HEK293 (cell line): ENCODE data around the gene TSC2.

Experiments
- CTCF ChIA-PET: fragments of 350-600 bp; formaldehyde crosslinking; extraction: SDS; loops from one replicate; lab custom pipeline; 2021; ENCODE audit warnings: antibody characterized with exemption; lab: Yijun Ruan, JAX
- POLR2A ChIA-PET: fragments of 300-600 bp; formaldehyde crosslinking; extraction: SDS; loops from one replicate; lab custom pipeline; 2020; ENCODE audit warnings: antibody characterized with exemption, inconsistent platforms; lab: Yijun Ruan, JAX
- H3K27ac ChIP-seq: fragments of 200-500 bp; sonication (Bioruptor generic); 2 replicates; pipeline ENCODE4 v1.5.1; 2014; ENCODE audit warnings: low read depth, low read length, control low read depth, inconsistent platforms; ENCODE audit errors: extremely low read depth
- H3K36me3 ChIP-seq, 2 experiments: fragments of 200-500 bp in 1 of 2; sonication (Bioruptor generic) in 1 of 2; 1 replicate in 1 of 2; 2 replicates in 1 of 2; pipeline ENCODE4 v1.5.1; 2014 to 2017; ENCODE audit warnings: inconsistent platforms in 2 of 2, low read length in 2 of 2; ENCODE audit not compliant: control insufficient read depth in 2 of 2, insufficient read depth in 1 of 2
- H3K4me1 ChIP-seq: fragments of 200-500 bp; sonication (Bioruptor generic); 2 replicates; pipeline ENCODE4 v1.5.1; 2014; ENCODE audit warnings: mild to moderate bottlenecking, low read length, inconsistent platforms; ENCODE audit not compliant: control insufficient read depth, insufficient read depth
- H3K4me3 ChIP-seq: 2 replicates; pipeline ENCODE4 v1.5.1; 2011; ENCODE audit warnings: low read depth, mild to moderate bottlenecking, control low read depth, low read length, moderate library complexity
- H3K9me3 ChIP-seq: fragments of 200-500 bp; sonication (Bioruptor generic); 2 replicates; pipeline ENCODE4 v1.5.1; 2014; ENCODE audit warnings: low read depth, low read length, inconsistent platforms; ENCODE audit not compliant: control insufficient read depth, insufficient read depth
- GLIS2 ChIP-seq: fragments of 450-650 bp; formaldehyde crosslinking; IDR thresholded peaks from 2 replicates; pipeline ENCODE4 v1.5.1; 2016; ENCODE audit warnings: missing biosample characterization, missing genetic modification characterization
- SALL2 ChIP-seq: fragments of 450-650 bp; formaldehyde crosslinking; IDR thresholded peaks from 2 replicates; pipeline ENCODE4 v1.5.0; 2017; ENCODE audit warnings: missing biosample characterization, mild to moderate bottlenecking, missing genetic modification characterization, borderline replicate concordance
- ZBTB8A ChIP-seq: fragments of 450-650 bp; formaldehyde crosslinking; IDR thresholded peaks from 2 replicates; pipeline ENCODE4 v1.5.1; 2016; ENCODE audit warnings: missing biosample characterization, missing genetic modification characterization
- ZFP69B ChIP-seq: fragments of 450-650 bp; formaldehyde crosslinking; IDR thresholded peaks from 2 replicates; pipeline ENCODE4 v1.5.1; 2016; ENCODE audit warnings: missing biosample characterization, missing genetic modification characterization
- ZNF223 ChIP-seq: fragments of 450-650 bp; formaldehyde crosslinking; IDR thresholded peaks from 2 replicates; pipeline ENCODE4 v1.5.1; 2016; ENCODE audit warnings: missing biosample characterization, missing genetic modification characterization
- ZNF280C ChIP-seq: fragments of 450-650 bp; formaldehyde crosslinking; IDR thresholded peaks from 2 replicates; pipeline ENCODE4 v1.5.1; 2016; ENCODE audit warnings: missing biosample characterization, missing genetic modification characterization
- ZNF473 ChIP-seq: fragments of 450-650 bp; formaldehyde crosslinking; IDR thresholded peaks from 2 replicates; pipeline ENCODE4 v1.5.1; 2017; ENCODE audit warnings: missing biosample characterization, missing genetic modification characterization
- ZNF544 ChIP-seq: fragments of 450-650 bp; formaldehyde crosslinking; IDR thresholded peaks from 2 replicates; pipeline ENCODE4 v1.5.0; 2017; ENCODE audit warnings: missing biosample characterization, missing genetic modification characterization
- ZNF555 ChIP-seq: fragments of 450-650 bp; formaldehyde crosslinking; conservative IDR thresholded peaks from 2 replicates; pipeline ENCODE4 v1.5.1; 2017; ENCODE audit warnings: missing biosample characterization, mild to moderate bottlenecking, missing genetic modification characterization, inconsistent platforms
- ZNF677 ChIP-seq: fragments of 450-650 bp; IDR thresholded peaks from 2 replicates; pipeline ENCODE4 v1.5.0; 2018; ENCODE audit warnings: missing biosample characterization, mild to moderate bottlenecking, missing genetic modification characterization, moderate library complexity
- ZNF76 ChIP-seq: fragments of 450-650 bp; formaldehyde crosslinking; IDR thresholded peaks from 2 replicates; pipeline ENCODE4; 2016; ENCODE audit warnings: low read depth, missing biosample characterization, missing genetic modification characterization, borderline replicate concordance
- ZSCAN4 ChIP-seq: fragments of 450-650 bp; formaldehyde crosslinking; IDR thresholded peaks from 2 replicates; pipeline ENCODE4 v1.5.1; 2017; ENCODE audit warnings: missing biosample characterization, missing genetic modification characterization
- TF ChIP-seq, protein P1 (sequence below): fragments of 450-650 bp; formaldehyde crosslinking; IDR thresholded peaks from 2 replicates; pipeline ENCODE4 v1.5.1; 2016; ENCODE audit warnings: missing biosample characterization, missing genetic modification characterization
- TF ChIP-seq, protein P2 (sequence below): fragments of 450-650 bp; formaldehyde crosslinking; optimal IDR thresholded peaks from 2 replicates; pipeline ENCODE3; 2016; ENCODE audit warnings: missing biosample characterization, mild to moderate bottlenecking, missing genetic modification characterization
- TF ChIP-seq, protein P3 (sequence below): fragments of 450-650 bp; formaldehyde crosslinking; IDR thresholded peaks from 2 replicates; pipeline ENCODE4 v1.5.1; 2016; ENCODE audit warnings: missing biosample characterization, missing genetic modification characterization

Gene TSC2

GRCh38 chr16:2035431-2036199 lies 12.2 kb upstream of the TSC2 start (continued):
- TF ChIP-seq, protein P1, sequence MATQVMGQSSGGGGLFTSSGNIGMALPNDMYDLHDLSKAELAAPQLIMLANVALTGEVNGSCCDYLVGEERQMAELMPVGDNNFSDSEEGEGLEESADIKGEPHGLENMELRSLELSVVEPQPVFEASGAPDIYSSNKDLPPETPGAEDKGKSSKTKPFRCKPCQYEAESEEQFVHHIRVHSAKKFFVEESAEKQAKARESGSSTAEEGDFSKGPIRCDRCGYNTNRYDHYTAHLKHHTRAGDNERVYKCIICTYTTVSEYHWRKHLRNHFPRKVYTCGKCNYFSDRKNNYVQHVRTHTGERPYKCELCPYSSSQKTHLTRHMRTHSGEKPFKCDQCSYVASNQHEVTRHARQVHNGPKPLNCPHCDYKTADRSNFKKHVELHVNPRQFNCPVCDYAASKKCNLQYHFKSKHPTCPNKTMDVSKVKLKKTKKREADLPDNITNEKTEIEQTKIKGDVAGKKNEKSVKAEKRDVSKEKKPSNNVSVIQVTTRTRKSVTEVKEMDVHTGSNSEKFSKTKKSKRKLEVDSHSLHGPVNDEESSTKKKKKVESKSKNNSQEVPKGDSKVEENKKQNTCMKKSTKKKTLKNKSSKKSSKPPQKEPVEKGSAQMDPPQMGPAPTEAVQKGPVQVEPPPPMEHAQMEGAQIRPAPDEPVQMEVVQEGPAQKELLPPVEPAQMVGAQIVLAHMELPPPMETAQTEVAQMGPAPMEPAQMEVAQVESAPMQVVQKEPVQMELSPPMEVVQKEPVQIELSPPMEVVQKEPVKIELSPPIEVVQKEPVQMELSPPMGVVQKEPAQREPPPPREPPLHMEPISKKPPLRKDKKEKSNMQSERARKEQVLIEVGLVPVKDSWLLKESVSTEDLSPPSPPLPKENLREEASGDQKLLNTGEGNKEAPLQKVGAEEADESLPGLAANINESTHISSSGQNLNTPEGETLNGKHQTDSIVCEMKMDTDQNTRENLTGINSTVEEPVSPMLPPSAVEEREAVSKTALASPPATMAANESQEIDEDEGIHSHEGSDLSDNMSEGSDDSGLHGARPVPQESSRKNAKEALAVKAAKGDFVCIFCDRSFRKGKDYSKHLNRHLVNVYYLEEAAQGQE (tag by site-specific recombination): no peak
- TF ChIP-seq ZNF223: no peak
- no peak for TF ChIP-seq ZNF280C (tag by site-specific recombination)

- no peak for TF ChIP-seq ZNF473 (tag by site-specific recombination)
- TF ChIP-seq, protein P2, sequence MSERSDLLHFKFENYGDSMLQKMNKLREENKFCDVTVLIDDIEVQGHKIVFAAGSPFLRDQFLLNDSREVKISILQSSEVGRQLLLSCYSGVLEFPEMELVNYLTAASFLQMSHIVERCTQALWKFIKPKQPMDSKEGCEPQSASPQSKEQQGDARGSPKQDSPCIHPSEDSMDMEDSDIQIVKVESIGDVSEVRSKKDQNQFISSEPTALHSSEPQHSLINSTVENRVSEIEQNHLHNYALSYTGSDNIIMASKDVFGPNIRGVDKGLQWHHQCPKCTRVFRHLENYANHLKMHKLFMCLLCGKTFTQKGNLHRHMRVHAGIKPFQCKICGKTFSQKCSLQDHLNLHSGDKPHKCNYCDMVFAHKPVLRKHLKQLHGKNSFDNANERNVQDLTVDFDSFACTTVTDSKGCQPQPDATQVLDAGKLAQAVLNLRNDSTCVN (tag by site-specific recombination): peak; percentile 3
- no peak for TF ChIP-seq ZNF555
- TF ChIP-seq ZFP69B: 0 out of 2 replicates have a peak, but pooled peaks have one; percentile 1
- TF ChIP-seq ZNF544: no peak
- TF ChIP-seq, all 188 proteins: peak for 2
- ChIA-PET CTCF (interaction anchor here (1.1 to 1.2 kb wide), 2 partner anchors 85 to 252 kb away, joined by 3 read pairs; no protein-coding TSS in a partner anchor), POLR2A (interaction anchor here (1.8 kb wide), 1 partner anchor 119 kb away, joined by 12 read pairs; the partner anchor contains the start of gene TRAF7)
- H3K4me1 ChIP-seq: peaks cover 4% of the 10 kb centered on the region; the same call in 1 of the 2 replicates
- no peaks in the 10 kb centered on the region for H3K9me3 ChIP-seq
- peak overlapping the region; percentile 51 for H3K27ac ChIP-seq
- peaks cover 0 to 12% of the 10 kb centered on the region in 2 experiments; a peak in 2 of 3 replicates for H3K36me3 ChIP-seq
- H3K4me3 ChIP-seq: no peak overlapping the region
Observed at GRCh38 chr16:2036200-2036966, 11.4 kb upstream of the TSC2 start.

GRCh38 chr16:2037115-2037514 lies 10.7 kb upstream of the TSC2 start:
- Histone ChIP-seq H3K27ac (no peak overlapping the region), H3K4me1 (peaks cover 4% of the 10 kb centered on the region; the same call in 1 of the 2 replicates), H3K36me3 (peaks cover 0 to 12% of the 10 kb centered on the region in 2 experiments; a peak in 2 of 3 replicates), H3K9me3 (no peaks in the 10 kb centered on the region), H3K4me3 (no peak overlapping the region)
- ChIA-PET POLR2A (no interaction called here), CTCF (interaction anchor here (0.7 to 1.0 kb wide), 2 partner anchors 33 to 103 kb away, joined by 3 read pairs; no protein-coding TSS in a partner anchor)
- TF ChIP-seq ZSCAN4 (tag by site-specific recombination) (peak; percentile 48; the same call in 1 of the 2 replicates), ZNF76 (no peak), ZBTB8A (tag by site-specific recombination) (peak; percentile 26; the same call in 1 of the 2 replicates), GLIS2 (tag by site-specific recombination) (0 out of 2 replicates have a peak, but pooled peaks have one; percentile 43), ZNF677 (no peak), SALL2 (tag by site-specific recombination) (no peak)
- TF ChIP-seq, protein P3, sequence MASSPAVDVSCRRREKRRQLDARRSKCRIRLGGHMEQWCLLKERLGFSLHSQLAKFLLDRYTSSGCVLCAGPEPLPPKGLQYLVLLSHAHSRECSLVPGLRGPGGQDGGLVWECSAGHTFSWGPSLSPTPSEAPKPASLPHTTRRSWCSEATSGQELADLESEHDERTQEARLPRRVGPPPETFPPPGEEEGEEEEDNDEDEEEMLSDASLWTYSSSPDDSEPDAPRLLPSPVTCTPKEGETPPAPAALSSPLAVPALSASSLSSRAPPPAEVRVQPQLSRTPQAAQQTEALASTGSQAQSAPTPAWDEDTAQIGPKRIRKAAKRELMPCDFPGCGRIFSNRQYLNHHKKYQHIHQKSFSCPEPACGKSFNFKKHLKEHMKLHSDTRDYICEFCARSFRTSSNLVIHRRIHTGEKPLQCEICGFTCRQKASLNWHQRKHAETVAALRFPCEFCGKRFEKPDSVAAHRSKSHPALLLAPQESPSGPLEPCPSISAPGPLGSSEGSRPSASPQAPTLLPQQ (tag by site-specific recombination): no peak
